ENCODE measurements around the gene OR1C1.
"Not testable (repeated sequence)": the region's sequence is repeated elsewhere in the genome, so short reads cannot be mapped to it uniquely, and the experiment has no call there.

OR1C1 gene, protein sequence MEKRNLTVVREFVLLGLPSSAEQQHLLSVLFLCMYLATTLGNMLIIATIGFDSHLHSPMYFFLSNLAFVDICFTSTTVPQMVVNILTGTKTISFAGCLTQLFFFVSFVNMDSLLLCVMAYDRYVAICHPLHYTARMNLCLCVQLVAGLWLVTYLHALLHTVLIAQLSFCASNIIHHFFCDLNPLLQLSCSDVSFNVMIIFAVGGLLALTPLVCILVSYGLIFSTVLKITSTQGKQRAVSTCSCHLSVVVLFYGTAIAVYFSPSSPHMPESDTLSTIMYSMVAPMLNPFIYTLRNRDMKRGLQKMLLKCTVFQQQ

GRCh38 chr1:247760456-247760855, at the start of gene OR1C1:
TSS of gene OR1C1 (minus strand) at chr1:247760556. CDS start at chr1:247758406, 2,150 bp downstream.
- no peak for DNase-seq (ENCODE audit: extremely low read depth in 1 of 2, low read depth in 1 of 2)

DNA sequence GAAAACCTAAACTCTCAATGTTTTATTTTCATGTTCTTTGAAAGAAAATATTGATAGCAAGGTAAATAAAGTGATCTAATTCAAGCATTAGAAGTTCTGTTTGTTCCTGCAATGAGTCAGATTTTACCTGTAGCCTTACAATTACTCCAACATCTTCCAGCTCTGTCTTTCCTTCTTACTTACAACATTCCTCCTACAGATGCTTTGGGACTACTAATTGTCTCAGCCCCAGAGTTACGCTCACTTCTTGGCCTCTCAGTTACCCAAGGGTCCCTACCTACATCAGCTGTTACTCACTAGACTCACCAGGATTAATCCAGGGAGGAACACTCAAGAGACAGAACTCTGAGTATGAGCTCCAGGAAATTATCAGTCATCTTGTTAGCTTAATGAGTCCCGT, 37.2 kb upstream of the OR1C1 start:
- no peak for DNase-seq (ENCODE audit: extremely low read depth in 1 of 2, low read depth in 1 of 2)

DNA sequence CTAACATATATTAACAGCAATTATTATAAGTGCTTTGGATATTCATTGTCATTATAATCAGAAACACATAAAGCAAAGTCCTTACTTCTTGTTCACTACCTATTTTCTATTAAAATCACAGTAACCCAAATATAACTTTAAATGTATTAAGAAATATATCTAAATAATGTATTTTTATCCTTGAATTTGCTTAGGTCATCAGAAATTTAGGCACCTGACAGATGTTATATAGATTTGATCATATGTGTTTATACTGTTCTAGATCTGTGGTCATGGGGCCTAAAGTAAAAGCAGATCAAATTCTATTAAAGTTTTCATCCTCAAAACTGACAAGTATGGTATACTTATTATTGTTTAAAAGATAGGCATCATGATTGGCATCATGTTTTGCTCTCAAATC, 9.2 kb upstream of the OR1C1 start:
- DNase-seq (ENCODE audit: extremely low read depth in 1 of 2, low read depth in 1 of 2), result no peak

- not testable (repeated sequence) for DNase-seq (ENCODE audit: extremely low read depth in 1 of 2, low read depth in 1 of 2)
These were observed 6.0 kb downstream of the OR1C1 start for GRCh38 chr1:247754311-247754710.

DNA sequence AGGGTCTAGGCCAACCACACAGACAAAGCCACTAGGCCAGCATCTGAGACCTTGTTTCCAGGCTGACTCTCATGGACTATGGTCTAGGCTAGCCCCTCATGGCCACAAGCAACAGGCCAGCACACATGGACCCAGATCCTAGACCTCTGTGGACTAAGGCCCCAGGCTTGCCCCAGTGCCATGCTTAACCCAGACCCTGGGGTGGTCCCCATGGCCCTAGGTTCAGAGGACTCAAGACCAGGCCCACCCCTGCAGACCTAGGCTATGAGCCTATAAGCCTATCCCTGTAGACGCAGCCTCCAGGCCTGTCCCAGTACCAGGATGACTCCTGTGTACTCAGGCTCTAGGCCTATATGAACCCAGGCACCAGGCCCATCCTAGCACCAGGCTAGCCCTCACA, 10.5 kb downstream of the OR1C1 start:
- no peak for DNase-seq (ENCODE audit: extremely low read depth in 1 of 2, low read depth in 1 of 2)

GRCh38 chr1:247748041-247748440, 12.3 kb downstream of the OR1C1 start, which contains the start of gene OR14A2:
TSS of gene OR14A2 (minus strand) at chr1:247748141.
- DNase-seq (ENCODE audit: extremely low read depth in 1 of 2, low read depth in 1 of 2), result no peak

- no peak for DNase-seq (ENCODE audit: extremely low read depth in 1 of 2, low read depth in 1 of 2)
These were observed 12.7 kb downstream of the OR1C1 start for GRCh38 chr1:247747616-247748015.

GRCh38 chr1:247746391-247746935, 13.9 kb downstream of the OR1C1 start:
- no peak for DNase-seq (ENCODE audit: extremely low read depth in 1 of 2, low read depth in 1 of 2)

GRCh38 chr1:247742215-247742760, 18.1 kb downstream of the OR1C1 start:
- not testable (repeated sequence) for DNase-seq (ENCODE audit: extremely low read depth in 1 of 2, low read depth in 1 of 2)

- no peak for DNase-seq (ENCODE audit: extremely low read depth in 1 of 2, low read depth in 1 of 2)
These were observed 18.6 kb downstream of the OR1C1 start for GRCh38 chr1:247741756-247742155.

GRCh38 chr1:247740721-247741120, 19.6 kb downstream of the OR1C1 start:
- DNase-seq (ENCODE audit: extremely low read depth in 1 of 2, low read depth in 1 of 2), result no peak

DNA sequence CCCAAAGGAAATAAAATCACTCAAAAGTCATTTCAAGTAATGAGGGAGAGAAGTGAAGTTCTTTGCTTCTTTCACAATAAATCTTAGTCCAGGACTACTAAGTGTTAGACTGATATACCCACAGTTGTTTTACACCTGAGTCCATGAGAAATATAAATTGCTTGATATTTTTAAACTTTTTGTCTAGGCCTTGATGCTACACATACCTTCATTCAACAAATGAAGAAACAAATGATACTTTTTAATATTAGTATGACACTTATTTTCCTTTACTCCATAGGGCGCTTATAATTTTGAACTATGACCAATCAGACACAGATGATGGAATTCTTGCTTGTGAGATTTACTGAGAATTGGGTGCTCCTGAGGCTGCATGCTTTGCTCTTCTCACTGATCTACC, 22.0 kb downstream of the OR1C1 start, which contains the start of gene OR14K1:
TSS of gene OR14K1 (plus strand) at position 301 of the 400 bp plus-strand sequence. CDS start at position 301, 0 bp downstream.
- DNase-seq (ENCODE audit: extremely low read depth in 1 of 2, low read depth in 1 of 2), result no peak

DNA sequence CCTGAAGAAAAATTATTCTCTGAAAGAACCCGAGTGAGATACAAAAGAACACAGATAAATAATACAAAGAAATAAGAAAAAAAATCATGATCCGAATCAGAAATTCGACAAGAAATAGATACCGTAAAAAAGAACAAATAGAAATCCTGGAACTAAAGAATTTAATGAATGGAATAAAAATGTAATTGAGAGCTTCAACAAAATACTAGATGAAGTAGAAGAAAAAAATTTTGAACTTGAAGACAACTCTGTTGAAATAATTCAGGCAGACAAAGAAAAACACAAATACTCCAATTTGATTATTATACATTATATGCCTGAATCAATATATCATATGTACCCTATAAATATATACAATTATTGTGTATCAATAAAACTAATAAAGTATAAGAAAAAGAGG, 39.1 kb downstream of the OR1C1 start:
- no peak for DNase-seq (ENCODE audit: extremely low read depth in 1 of 2, low read depth in 1 of 2)

DNA sequence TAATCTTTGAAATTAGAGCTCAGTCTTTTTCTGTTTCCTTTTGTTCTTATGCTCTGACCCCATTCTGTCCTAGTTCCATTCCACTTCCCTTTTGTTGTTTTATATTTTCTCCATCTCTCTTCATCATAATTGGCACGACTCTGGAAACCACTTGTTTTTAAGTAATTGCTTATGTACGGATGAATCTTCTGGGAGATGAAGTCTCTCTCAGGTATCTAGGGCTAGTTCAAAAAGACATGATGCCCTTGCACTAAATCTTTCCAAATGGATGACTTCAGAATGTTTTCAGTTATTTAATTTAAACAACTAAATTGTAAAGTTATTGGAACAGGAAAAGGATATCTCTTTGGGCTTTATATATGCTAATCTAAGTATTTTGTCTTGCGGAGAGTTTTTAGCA, 43.8 kb downstream of the OR1C1 start, which contains the start of gene OR6F1:
TSS of gene OR6F1 (minus strand) at position 101 of the 400 bp plus-strand sequence. CDS start 3,891 bp downstream, outside the sequence.
- DNase-seq (ENCODE audit: extremely low read depth in 1 of 2, low read depth in 1 of 2), result no peak

GRCh38 chr1:247713753-247714152, 46.6 kb downstream of the OR1C1 start:
- DNase-seq (ENCODE audit: extremely low read depth in 1 of 2, low read depth in 1 of 2), result no peak

GRCh38 chr1:247710681-247711080, 49.7 kb downstream of the OR1C1 start:
- not testable (repeated sequence) for DNase-seq (ENCODE audit: extremely low read depth in 1 of 2, low read depth in 1 of 2)

Measured in stimulated activated CD8-positive, alpha-beta memory T cell treated with anti-CD3 and anti-CD28 coated beads, Interleukin-7, amount 100 ng/mL, for 48 hours (primary cell).